Measurements from ENCODE around the gene CDCA4. TPM values are rescaled to one million over a fixed set of nuclear protein-coding genes. Genes with fewer than 3 reads are reported as not detected.
A peak's percentile ranks its signal among the peaks of the same experiment; 100 is the strongest.

CDCA4 gene
- total RNA-seq, 1 experiment from 2014 or later, result 25.2 TPM

DNA sequence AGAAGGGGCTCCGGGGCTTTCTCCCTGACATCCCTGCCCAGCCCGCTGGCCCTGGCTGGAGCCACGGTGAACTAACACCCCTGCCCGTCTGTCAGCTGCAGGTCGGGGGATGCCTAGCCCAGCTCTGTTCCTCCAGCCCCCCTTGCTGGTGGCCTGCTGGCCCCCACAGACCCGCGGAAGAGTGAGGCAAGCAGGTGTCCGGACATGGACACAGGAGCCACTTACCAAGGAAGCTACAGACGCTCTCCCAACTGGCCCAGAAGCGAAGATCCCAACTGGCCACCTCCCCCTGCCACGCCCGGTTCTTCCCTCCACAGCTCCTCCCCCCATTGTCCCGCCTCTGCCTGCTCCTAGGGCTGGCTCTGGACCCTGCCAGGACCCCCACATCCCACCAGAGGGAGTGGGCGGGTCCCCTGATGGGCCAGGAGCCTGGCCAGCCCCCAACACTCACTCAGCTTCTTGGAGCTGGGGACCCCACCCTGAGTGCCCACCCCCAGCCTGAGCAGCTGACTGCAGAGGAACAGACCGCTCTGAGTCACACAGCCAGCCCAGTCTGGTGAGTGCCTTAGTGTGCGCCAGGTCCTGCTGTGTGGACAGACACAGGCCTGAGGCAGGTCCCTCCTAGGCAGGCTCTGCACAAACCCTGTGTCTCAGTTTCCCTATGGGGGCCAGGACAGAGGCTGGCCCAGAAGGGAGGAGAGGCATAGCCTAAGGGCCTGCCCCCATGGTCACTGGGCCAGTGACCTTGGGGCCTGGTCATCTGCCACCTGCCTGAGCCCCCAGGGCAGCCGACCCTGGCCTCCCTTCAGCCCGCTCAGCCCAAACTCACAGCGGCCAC is 50.4 kb downstream of the CDCA4 start:
- no peak overlapping the region for H3K4me2 ChIP-seq (ENCODE audit: low read depth, low read length, poor library complexity, severe bottlenecking)

DNA sequence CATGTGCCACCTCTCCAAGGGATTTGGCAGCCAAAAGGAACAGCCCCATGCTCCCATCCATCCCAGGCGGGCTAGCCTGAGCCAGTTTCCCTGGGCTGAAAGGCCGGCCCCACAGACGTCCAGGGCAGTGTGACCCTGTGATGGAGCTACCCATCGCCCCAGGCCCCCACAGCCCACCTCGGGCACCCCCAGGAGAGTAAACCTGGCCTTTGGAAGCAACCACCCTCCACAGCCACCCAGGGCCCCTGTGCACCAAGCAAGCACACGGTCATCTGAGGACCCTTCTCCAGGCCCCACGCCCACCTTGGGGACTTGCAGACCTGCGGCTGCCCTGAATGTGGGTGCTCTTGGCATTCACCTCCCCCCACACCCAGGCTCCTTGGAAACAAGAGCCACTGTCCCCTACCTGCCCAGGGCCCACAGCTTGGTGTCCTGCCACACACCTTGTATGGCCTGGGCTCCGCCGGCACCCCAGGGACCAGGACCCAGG is 51.1 kb downstream of the CDCA4 start:
- Histone ChIP-seq H2AFZ (ENCODE audit: low read length) (no peak overlapping the region), H3K4me3 (ENCODE audit: low read length) (no peak overlapping the region), H4K20me1 (ENCODE audit: insufficient read depth, low read depth, low read length) (peaks cover under 1% of the 10 kb centered on the region; the same call in 1 of the 2 replicates), H3K9me2 (replicated peaks; ENCODE audit: insufficient read depth, low read length) (no peaks in the 10 kb centered on the region), H3K36me3 (ENCODE audit: insufficient read depth, low read length) (no peaks in the 10 kb centered on the region), H3K4me2 (ENCODE audit: low read depth, low read length, poor library complexity, severe bottlenecking) (no peak overlapping the region), H3K4me1 (ENCODE audit: low read length) (peaks cover 25% of the 10 kb centered on the region), H3K79me2 (ENCODE audit: low read length) (no peaks in the 10 kb centered on the region), H3K9ac (ENCODE audit: low read length) (no peak overlapping the region), H3K27ac (ENCODE audit: low read length) (no peak overlapping the region), H3K9me3 (ENCODE audit: low read length) (no peaks in the 10 kb centered on the region), H3K27me3 (ENCODE audit: low read length) (no peaks in the 10 kb centered on the region)
- DNase-seq, result no peak

More for the DNA sequence above, 50.4 kb downstream of the CDCA4 start:
- Histone ChIP-seq H3K9me3 (ENCODE audit: low read length) (no peaks in the 10 kb centered on the region), H3K9ac (ENCODE audit: low read length) (no peak overlapping the region), H3K79me2 (ENCODE audit: low read length) (no peaks in the 10 kb centered on the region), H3K4me1 (ENCODE audit: low read length) (peaks cover 25% of the 10 kb centered on the region), H2AFZ (ENCODE audit: low read length) (no peak overlapping the region), H3K4me3 (ENCODE audit: low read length) (no peak overlapping the region), H4K20me1 (ENCODE audit: insufficient read depth, low read depth, low read length) (peaks cover 7% of the 10 kb centered on the region; the same call in 1 of the 2 replicates), H3K36me3 (ENCODE audit: insufficient read depth, low read length) (no peaks in the 10 kb centered on the region), H3K9me2 (replicated peaks; ENCODE audit: insufficient read depth, low read length) (no peaks in the 10 kb centered on the region), H3K27me3 (ENCODE audit: low read length) (no peaks in the 10 kb centered on the region), H3K27ac (ENCODE audit: low read length) (no peak overlapping the region)
- no peak for DNase-seq

DNA sequence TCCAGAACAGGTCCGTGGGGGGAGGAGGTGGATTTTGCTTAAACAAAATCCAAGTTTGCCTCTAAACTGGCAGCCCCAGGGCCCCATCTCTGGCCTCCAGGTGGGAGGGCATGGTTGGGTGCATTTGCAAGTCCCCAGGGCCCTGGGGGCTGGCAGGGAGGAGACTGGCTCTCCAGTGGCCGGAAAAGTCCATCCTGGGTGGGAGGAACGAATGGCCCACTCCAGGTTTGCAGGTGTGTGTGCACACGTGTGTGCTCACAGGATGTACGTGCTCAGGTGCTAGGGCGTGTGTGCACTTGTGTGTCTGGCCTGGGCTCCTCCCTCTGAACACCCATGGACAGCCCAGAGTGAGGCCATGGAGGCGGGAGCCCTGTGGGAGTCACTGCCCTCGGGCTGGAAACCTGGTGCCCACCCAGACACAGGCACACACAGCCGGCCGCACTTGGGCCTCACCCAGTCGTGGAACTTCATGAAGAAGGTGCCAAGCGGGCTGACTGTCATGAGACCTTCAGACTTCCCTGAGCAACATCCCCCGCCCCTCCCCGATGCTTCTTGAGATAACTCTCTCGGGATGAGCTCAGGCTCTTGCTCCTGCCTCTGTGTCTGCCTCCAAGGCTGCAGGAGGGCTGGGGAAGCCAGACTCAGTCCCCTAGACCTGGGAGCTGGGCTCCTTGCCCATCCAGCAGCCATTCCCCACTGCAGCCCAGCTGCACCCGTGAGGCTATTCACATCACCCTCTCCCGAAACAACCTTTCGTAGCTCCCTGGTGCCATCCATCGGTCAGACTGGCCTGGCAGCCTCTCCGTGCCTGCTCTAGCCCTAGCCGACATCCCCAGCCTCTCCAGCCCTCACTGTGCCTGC is 52.1 kb downstream of the CDCA4 start:
- DNase-seq, result peak; percentile 72
- Histone ChIP-seq H3K79me2 (ENCODE audit: low read length) (no peaks in the 10 kb centered on the region), H3K27ac (ENCODE audit: low read length) (no peak overlapping the region), H4K20me1 (ENCODE audit: insufficient read depth, low read depth, low read length) (no peaks in the 10 kb centered on the region; the same call in 1 of the 2 replicates), H3K27me3 (ENCODE audit: low read length) (no peaks in the 10 kb centered on the region), H3K4me2 (ENCODE audit: low read depth, low read length, poor library complexity, severe bottlenecking) (peak overlapping the region; percentile 71), H3K36me3 (ENCODE audit: insufficient read depth, low read length) (no peaks in the 10 kb centered on the region), H2AFZ (ENCODE audit: low read length) (peak overlapping the region; percentile 1; the same call in 1 of the 2 replicates), H3K9ac (ENCODE audit: low read length) (peak overlapping the region; percentile 49), H3K9me3 (ENCODE audit: low read length) (no peaks in the 10 kb centered on the region), H3K4me3 (ENCODE audit: low read length) (peak overlapping the region; percentile 51), H3K4me1 (ENCODE audit: low read length) (peaks cover 25% of the 10 kb centered on the region), H3K9me2 (replicated peaks; ENCODE audit: insufficient read depth, low read length) (no peaks in the 10 kb centered on the region)

DNA sequence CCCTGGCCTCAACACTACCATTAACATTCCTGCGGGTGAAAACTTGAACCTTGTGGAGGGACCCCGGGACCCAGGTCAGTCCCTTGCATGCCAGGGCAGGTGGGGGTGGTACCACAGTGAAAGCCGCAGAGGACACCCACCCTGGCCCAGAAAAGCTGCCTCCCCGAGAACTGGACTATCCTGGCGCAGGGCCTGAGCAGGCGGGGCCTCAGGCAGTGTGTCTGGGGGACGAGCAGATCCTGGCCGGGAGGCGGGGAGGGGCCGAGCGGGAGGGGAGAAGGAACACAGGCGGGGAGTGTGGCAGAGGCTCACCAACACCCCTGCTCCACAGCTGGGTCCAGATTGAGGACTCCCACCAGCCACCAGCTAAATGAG is 52.7 kb downstream of the CDCA4 start:
- peaks cover 25% of the 10 kb centered on the region for H3K4me1 ChIP-seq (ENCODE audit: low read length)
- no peaks in the 10 kb centered on the region; the same call in 1 of the 2 replicates for H4K20me1 ChIP-seq (ENCODE audit: insufficient read depth, low read depth, low read length)
- H3K27ac ChIP-seq (ENCODE audit: low read length), result no peak overlapping the region
- H3K9me2 ChIP-seq (replicated peaks; ENCODE audit: insufficient read depth, low read length), result no peaks in the 10 kb centered on the region
- H3K9me3 ChIP-seq (ENCODE audit: low read length), result no peaks in the 10 kb centered on the region
- H3K4me3 ChIP-seq (ENCODE audit: low read length), result peak overlapping the region; percentile 51
- H3K79me2 ChIP-seq (ENCODE audit: low read length), result no peaks in the 10 kb centered on the region
- H3K27me3 ChIP-seq (ENCODE audit: low read length), result no peaks in the 10 kb centered on the region
- no peaks in the 10 kb centered on the region for H3K36me3 ChIP-seq (ENCODE audit: insufficient read depth, low read length)
- peak overlapping the region; percentile 71 for H3K4me2 ChIP-seq (ENCODE audit: low read depth, low read length, poor library complexity, severe bottlenecking)
- peak overlapping the region; percentile 1; the same call in 1 of the 2 replicates for H2AFZ ChIP-seq (ENCODE audit: low read length)
- DNase-seq, result no peak
- H3K9ac ChIP-seq (ENCODE audit: low read length), result peak overlapping the region; percentile 49

DNA sequence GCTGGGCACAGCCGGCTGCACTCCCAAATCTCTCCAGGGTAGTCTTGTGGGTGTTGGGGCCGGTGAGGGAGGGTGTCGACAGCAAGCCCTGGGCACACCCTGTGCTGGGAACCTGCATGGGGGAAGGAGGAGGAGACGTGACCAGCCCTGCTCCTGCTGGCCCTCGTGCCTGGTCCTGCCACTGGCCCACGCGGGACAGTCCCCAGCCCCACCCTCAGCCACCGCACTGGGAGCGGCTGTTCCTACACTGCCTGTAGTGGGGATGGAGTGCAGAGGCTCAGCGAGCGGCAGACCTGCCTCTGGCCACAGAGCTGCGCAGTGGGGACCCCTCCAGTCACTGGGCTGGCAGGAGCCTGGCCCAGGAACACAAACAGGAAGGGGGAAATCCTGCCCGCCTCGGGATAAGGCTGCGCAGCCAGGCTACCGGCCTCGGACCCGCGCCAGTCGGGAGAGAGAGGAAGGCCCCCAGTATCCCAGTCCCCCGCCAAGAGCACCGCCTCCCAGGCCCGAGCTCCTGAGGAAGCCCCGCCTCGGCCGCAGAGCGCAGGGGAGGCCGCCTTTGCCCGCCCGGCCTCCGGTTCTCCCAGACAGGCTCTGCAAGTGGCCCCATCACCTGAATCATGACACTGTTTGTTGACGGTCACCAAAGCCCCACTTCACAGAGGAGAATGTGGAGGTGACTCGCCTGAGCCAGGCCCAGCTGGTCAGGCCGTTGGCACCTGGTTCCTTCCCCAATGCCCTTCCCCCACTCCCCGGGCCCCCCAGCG is 53.3 kb downstream of the CDCA4 start:
- Histone ChIP-seq H3K9ac (ENCODE audit: low read length) (peak overlapping the region; percentile 49), H3K36me3 (ENCODE audit: insufficient read depth, low read length) (no peaks in the 10 kb centered on the region), H3K27me3 (ENCODE audit: low read length) (no peaks in the 10 kb centered on the region), H3K27ac (ENCODE audit: low read length) (no peak overlapping the region), H4K20me1 (ENCODE audit: insufficient read depth, low read depth, low read length) (no peaks in the 10 kb centered on the region; the same call in 1 of the 2 replicates), H3K4me1 (ENCODE audit: low read length) (peaks cover 25% of the 10 kb centered on the region), H3K4me3 (ENCODE audit: low read length) (peak overlapping the region; percentile 51), H3K9me3 (ENCODE audit: low read length) (no peaks in the 10 kb centered on the region), H2AFZ (ENCODE audit: low read length) (peak overlapping the region; percentile 1; the same call in 1 of the 2 replicates), H3K4me2 (ENCODE audit: low read depth, low read length, poor library complexity, severe bottlenecking) (peak overlapping the region; percentile 71), H3K9me2 (replicated peaks; ENCODE audit: insufficient read depth, low read length) (no peaks in the 10 kb centered on the region), H3K79me2 (ENCODE audit: low read length) (no peaks in the 10 kb centered on the region)
- peak; percentile 72 for DNase-seq

DNA sequence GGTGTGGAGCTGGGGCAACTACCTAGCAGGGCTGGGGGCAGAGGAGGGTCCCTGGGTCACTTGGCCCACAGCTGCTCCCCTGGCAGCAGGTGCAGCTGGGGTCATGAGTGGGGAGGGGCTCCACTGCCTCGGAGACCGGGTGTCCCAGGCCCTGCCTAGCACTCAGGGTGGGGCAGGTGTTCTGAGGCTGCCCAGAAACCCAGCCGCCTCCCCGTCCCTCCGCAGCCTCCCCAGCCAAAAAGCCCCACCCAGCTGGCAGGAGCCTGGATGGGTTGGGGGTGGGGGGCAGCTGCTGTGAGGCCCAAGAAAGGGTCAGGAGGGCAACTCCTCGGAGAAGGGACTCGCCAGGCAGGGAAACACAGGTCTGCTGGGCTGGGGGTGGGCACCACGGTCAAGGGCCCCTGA is 53.9 kb downstream of the CDCA4 start:
- H3K4me1 ChIP-seq (ENCODE audit: low read length), result peaks cover 25% of the 10 kb centered on the region
- H3K27me3 ChIP-seq (ENCODE audit: low read length), result no peaks in the 10 kb centered on the region
- no peaks in the 10 kb centered on the region for H3K9me2 ChIP-seq (replicated peaks; ENCODE audit: insufficient read depth, low read length)
- no peak overlapping the region for H2AFZ ChIP-seq (ENCODE audit: low read length)
- DNase-seq, result no peak
- H3K36me3 ChIP-seq (ENCODE audit: insufficient read depth, low read length), result no peaks in the 10 kb centered on the region
- no peaks in the 10 kb centered on the region; the same call in none of the 2 replicates for H4K20me1 ChIP-seq (ENCODE audit: insufficient read depth, low read depth, low read length)
- H3K4me2 ChIP-seq (ENCODE audit: low read depth, low read length, poor library complexity, severe bottlenecking), result peak overlapping the region; percentile 71
- H3K27ac ChIP-seq (ENCODE audit: low read length), result no peak overlapping the region
- H3K9me3 ChIP-seq (ENCODE audit: low read length), result no peaks in the 10 kb centered on the region
- peak overlapping the region; percentile 51; the same call in 1 of the 2 replicates for H3K4me3 ChIP-seq (ENCODE audit: low read length)
- no peaks in the 10 kb centered on the region for H3K79me2 ChIP-seq (ENCODE audit: low read length)
- peak overlapping the region; percentile 49; the same call in 1 of the 2 replicates for H3K9ac ChIP-seq (ENCODE audit: low read length)

DNA sequence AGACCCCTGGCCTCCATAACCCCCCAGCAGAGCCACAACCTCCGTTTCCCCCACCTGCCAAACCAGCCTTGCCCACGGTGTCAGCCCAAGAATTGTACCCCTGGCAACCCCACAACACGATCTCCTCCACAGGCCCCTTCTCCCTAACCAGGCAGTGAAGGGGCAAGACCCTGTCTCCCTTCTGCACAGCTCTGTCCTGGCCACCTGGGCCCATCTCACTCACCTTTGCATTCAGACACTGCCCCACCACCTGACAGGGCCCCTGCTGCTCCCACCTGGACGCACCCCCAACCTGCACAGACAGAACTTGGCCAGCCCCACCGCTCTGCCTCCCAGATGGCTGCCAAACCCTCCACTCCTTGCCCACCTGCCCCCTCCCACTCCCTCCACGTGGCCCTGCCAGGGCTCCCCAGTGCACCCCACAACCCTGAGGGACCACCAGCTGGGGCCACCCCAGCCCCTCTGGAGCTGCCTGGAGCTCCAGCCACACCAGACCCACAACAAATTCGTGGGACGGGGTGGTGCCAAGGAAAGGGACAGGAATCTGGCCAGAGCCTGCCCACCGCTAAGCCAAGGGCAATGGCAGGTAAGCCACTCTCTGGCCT is 54.5 kb downstream of the CDCA4 start:
- H3K4me1 ChIP-seq (ENCODE audit: low read length), result peaks cover 25% of the 10 kb centered on the region
- no peaks in the 10 kb centered on the region for H3K9me3 ChIP-seq (ENCODE audit: low read length)
- no peaks in the 10 kb centered on the region for H3K9me2 ChIP-seq (replicated peaks; ENCODE audit: insufficient read depth, low read length)
- H3K36me3 ChIP-seq (ENCODE audit: insufficient read depth, low read length), result no peaks in the 10 kb centered on the region
- no peak overlapping the region for H2AFZ ChIP-seq (ENCODE audit: low read length)
- no peak overlapping the region for H3K4me2 ChIP-seq (ENCODE audit: low read depth, low read length, poor library complexity, severe bottlenecking)
- no peak for DNase-seq
- no peaks in the 10 kb centered on the region for H3K79me2 ChIP-seq (ENCODE audit: low read length)
- H3K27ac ChIP-seq (ENCODE audit: low read length), result no peak overlapping the region
- H4K20me1 ChIP-seq (ENCODE audit: insufficient read depth, low read depth, low read length), result no peaks in the 10 kb centered on the region; the same call in none of the 2 replicates
- H3K9ac ChIP-seq (ENCODE audit: low read length), result no peak overlapping the region
- H3K4me3 ChIP-seq (ENCODE audit: low read length), result no peak overlapping the region
- H3K27me3 ChIP-seq (ENCODE audit: low read length), result no peaks in the 10 kb centered on the region; the same call in 1 of the 2 replicates

Measured in Karpas-422 (cell line).